ENCODE results near the gene ADD1.

Gene ADD1

DNA sequence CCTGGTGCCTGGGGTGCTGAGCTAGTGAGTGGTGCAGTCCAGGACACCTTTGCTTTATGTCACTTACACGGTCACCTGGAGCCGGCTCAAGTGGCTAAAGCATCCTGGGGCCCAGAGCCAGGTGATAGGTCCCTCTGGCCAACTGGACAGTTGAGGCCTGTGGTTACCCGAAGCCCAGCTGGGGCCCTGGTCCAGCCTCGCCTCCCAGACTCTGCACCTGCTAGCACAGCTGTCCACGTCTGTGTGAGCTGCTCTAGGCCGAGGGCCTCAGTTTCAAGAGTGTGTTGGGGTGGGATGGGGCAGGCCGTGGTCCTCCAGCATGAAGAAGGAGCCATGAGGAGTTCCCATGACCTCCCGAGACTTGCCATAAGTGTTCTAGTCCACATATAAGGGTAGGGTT lies 7.7 kb upstream of the ADD1 start:
- no peak for DNase-seq

DNA sequence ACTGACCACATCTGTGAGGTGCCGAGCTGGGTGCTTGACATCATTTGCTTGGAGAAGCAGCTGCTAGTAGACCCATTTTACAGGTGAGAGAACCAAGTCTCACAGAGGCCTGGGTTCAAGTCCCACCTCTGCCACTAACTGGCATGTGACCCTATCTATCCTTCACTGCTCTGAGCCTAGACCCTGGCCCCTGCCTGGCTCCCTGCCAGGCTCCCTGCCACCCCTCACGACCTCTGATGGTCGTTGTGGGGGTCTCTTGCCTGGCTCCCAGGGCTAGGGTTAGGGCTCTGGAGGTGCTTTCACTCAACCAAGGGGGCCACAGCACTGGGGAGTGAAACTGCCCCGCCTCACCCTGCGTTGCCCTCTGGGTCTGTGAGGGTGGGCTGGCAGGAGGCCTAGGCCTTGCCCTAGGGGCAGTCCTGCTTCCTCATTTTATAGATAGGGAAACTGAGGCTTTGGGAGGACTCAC lies 7.2 kb upstream of the ADD1 start:
- no peak for DNase-seq

DNA sequence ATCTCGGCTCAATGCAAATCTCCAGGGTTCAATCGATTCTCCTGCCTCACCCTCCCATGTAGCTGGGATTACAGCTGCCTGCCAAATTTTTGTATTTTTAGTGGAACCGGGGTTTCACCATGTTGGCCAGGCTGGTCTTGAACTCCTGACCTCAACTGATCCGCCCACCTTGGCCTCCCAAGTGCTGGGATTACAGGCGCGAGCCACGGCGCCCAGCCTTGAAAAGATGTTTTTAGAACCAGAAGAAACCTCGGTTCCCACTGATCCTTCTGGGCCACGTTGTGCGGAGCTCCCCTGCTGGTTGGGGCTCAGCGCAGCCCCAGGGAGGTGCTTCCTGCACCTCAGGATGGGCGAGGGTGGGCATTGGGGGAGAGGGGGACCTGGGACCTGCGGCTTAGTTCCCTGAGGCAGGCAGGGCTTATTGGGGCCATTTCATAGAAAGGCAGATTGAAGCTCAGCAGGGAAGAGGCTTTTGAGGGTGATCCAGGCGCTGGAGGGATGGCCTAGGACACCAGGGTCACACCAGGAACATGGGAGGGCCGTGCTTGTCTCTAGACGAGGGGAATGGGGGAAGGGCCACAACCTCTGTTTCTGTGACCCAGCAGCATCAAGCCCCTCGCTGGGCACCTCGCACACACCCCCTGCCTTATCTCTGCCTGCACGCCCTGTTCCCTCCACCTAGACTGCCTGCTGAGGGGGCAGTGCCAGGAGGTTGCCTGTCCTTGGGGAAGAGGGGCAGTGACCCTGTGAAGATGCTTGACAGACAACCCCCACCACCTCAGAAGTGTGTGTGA lies 6.3 kb upstream of the ADD1 start:
- DNase-seq = no peak

DNA sequence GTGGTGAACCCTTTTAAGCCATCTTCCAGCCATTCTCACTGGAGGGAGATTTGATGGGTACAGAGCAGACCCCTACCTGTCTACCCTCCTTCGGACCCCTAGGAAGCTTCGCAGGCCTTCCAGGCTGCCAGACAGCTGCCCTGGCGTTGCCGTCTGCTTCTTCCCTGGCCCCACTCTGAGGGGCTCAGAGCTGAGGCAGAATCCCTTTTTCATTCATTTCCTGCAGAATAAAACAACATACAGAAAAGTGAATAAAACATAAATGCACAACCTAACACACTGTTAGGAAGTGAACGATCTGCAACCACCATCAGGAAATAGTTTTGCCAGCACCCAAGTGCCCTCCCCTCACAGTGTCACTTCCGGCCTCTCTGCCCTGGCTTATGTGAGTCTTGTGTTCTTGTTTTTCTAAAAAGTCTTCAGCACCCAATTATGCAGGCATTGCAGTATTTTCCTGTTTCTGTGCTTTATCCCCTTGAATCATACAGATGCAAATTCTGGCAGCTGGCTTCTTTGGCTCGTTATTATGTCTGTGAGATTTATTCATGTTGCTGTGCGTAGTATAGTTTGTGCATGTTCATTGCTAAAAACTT lies 5.6 kb upstream of the ADD1 start:
- DNase-seq = peak; percentile 43

DNA sequence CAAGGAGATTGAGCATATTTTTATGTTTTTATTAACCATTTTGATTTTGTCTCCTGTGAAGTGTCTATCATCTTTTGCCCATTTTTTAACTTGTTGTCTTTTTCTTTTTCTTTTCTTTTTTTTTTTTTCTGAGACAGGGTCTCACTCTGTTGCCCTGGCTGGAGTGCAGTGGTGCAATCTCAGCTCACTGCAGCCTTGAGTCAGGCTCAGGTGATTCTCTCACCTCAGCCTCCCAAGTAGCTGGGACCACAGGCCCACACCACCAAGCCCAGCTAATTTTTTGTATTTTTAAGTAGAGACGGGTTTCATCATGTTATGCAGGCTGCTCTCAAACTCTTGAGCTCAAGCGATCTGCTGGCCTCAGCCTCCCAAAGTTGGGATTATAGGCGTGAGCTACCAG lies 4.6 kb upstream of the ADD1 start:
- no peak for DNase-seq

DNA sequence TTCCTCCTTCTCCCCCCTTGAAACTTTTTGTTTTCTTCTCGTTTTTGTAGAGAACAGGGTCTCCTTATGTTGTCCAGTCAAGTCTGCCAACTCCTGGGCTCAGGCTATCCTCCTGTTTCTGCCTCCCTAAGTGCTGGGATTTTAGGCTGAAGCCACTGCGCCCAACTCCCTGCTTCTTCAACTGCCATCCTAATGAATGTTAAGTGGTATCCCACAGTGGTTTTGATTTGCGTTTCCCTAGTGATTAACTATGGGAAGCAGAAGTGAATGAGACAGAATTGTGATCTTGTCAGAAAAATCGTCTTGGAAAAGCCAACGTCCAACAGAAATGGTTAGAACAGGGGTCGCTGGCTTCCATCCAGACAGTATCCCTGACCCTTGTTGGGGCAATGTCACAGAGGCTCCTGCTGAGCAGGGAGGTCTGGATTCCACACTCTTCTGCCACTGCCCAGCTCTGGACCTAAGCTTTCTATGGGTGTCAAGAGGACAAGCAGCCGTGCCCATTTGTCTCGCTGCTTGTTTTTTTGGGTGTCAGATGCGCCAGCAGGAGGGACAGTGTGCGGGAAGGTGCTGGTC lies 869 bp upstream of the ADD1 start:
- DNase-seq = no peak

DNA sequence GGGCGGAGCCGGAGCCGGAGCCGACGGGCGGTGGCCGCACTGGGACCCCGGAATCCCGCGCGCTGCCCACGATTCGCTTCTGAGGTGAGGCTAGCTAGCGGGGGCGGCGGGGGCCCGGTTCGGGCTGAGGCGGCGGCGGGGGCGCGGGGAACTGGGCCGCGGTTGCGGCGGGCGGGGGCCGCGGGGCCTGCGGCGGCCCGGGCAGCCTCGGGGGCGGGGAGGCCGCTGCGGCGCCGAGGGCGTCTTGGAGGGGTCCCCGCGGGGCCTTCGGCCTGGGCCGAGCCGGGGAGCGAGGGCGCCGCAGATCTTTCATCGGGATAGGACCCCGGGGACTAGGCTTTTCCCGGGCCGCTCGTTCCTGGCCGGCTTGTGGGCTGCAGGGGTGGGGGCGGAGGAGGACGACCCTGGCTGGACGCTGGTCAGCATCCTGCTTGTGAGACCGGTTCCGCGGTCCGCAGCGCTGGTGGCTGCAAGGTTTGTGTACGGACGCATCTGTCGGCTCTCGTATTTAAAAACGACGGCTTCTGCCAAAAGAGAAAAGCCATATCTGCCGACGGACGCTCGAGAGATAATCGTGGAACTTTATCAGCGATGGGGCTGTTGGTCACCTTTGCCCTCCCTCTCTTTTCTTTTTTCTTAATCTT lies 419 bp downstream of the ADD1 start:
- peak; percentile 39 for DNase-seq

DNA sequence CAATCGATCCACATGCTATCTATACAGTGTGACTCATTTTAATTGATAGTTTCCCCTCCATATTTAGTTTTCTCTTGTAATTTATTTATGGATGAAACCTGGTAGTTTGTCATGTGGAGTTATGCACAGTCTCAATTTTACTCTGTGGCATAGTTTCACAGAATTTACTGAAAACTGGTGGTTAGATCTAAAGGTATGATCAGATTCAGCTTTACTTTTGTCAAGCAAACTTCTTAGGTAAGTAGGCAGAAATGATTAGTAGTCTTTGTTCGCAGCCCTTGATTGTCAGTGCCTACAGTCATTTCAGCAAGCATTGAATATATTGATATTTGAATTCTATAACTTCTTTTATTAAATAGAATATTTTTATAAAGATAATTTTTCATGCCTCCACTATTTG lies 2.5 kb downstream of the ADD1 start:
- no peak for DNase-seq

DNA sequence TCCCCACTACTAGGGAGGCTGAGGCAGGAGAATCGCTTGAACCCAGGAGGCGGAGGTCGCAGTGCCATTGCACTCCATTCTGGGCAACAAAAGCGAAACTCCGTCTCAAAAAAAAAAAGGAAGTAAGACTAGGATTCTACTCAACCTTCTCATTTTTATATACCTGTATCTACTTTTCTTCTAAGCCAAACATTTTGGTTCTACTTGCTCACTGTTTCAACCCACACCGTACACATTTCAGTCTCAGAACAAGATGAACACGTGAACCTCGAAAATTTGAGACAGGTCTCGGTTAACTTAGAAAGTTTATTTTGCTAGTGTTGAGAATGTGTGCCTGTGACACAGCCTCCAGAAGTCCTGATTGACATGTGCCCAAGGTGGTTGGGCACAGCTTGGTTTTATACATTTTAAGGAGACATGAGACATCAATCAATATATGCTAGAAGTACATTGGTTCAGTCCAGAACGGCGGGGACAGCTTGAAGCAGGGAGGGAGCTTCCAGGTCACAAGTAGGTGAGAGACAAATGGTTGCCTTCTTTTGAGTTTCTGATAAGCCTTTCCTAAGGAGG lies 3.7 kb downstream of the ADD1 start:
- no peak for DNase-seq

DNA sequence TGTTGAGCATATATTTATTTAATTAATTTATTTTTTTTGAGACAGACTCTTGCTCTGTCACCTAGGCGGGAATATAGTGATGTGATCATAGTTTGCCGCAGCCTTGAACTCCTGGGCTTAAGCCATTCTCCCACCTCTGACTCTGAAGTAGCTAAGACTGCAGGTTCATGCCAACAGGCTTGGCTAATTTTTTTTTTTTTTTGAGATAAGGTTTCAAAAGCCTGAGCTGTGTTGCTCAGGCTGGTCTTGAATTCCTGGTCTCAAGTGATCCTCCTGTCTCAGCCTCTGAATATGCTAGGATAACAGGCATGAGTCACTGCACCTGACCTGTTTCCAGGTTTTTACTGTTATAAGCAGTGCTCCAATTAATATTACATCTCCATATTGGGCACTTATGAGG lies 4.8 kb downstream of the ADD1 start:
- no peak for DNase-seq

DNA sequence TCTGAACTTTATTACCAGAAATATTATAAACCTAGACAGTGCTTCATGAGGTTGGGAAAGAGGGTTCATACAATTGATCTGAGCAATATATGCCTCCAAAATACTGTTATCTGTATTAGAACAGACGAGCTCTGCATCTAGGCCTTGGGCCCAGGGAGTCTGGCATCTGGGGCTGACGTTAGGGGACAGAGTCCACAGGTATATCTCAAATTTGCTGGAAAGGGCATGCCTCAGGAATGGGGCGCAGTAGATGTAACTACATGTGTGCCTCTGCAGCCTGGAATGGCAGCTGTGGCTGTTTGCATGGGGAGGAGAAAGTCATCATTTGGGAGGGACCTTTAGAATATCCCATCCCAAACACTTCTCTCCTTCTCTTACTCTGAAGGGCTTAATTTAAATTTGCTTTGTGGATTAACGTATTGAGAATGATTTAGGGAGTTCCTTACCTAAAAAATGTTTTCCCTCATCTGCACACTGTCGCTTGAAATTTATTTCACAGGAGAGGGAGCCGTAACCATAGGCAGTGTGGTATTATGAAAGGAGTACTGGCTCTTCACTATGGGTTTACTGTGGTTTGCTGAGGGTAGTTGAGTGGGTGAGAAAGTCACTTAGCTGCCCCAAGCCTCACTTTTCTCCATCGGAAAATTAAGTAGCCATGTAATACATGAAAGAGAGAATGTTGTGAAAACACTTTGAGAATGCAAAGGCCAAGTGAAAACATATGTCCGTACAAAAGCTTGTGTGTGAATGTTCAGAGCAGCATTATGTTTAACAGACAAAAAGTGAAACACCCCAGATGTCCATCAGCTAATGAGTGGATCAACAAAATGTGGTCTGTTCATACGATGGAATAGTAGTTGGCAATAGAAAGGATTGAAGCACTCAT lies 5.9 kb downstream of the ADD1 start:
- no peak for DNase-seq

DNA sequence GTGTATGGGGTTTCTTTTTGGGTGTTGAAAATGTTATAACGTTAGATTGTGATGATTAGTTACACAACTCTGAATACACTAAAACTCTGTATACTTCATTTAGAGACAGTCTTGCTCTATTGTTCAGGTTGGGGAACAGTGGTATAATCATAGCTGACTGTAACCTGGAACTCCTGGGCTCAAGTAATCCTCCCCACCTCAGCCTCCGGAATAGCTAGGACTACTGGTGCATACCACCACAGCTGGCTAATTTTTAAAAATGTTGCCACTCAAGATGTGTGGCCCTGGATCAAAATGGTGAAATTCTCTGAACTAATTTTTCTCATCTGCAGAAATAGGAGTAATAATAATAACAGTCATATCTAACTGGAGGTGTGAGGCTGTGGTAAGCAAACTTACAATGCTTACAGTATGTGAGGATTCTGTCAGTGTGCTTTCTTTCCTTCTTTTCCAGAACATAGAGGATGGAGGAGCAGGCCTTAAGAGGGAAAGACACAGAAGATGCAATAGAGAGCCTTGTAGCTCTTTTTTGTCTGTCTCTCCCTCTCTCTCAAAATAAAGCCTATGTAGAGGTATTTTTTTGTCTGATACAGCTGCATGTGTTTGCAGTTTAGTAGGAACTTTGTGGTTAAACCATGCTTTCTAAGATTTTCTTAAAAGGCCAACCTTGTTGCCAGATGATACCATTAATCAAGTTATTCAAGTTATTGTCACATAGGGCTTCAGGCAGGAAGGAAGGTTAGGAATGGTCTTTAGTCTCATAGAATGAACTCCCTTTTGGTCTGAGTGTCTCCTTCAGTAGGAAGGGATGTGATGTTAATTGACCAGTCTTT lies 7.5 kb downstream of the ADD1 start:
- DNase-seq = no peak

DNA sequence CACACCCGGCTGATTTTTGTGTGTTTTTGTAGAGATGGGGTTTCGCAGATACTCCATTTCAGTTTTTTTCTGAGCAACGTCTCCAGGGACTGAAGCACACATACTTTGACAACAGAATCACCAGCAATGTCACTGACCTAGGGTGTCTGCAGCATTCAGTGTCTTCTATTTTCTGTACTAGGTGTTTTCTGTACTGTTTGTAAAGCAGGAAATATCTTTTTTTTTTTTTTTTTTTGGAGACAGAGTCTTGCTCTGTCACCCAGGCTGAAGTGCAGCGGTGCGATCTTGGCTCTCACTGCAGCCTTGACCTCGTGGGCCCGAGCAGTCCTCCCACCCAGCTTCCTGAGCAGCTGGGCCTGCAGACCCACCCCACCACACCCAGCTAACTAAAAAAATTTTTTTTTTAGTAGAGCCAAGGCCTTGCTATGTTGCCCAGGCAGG lies 8.9 kb downstream of the ADD1 start:
- no peak for DNase-seq

DNA sequence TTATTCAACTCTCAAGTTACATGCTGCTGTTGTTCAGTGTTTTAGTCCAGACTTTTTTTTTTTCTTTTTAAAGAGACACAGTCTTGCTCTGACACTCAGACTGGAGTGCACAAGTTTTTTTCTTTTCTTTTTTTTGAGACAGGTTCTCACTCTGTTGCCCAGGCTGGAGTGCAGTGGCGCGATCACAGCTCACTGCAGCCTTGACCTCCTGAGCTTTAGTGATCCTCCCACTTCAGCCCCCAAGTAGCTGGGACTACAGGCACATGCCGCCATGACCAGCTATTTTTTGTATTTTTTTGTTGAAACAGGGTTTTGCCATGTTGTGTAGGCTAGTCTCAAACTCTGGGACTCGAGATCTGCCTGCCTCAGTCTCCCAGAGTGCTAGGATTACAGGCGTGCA lies 11.9 kb downstream of the ADD1 start:
- no peak for DNase-seq

DNA sequence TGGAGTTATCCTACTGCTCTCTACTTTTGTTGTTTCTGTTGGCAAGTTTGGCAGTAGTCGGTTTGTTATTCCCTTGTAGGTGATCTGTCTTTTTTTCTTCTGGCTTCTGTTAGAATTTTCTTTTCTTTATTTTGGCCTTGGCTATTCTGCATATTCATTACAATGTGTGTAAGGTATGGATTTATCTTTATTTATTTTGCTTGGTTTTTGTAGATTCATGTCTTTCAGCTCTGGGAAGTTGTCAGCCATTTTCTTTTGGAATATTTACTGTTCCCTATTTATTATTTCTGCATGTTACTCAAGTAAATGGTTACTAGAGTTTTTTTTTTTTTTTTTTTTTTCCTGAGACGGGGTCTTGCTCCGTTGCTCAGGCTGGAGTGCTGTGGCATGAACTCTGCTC lies 12.6 kb downstream of the ADD1 start:
- DNase-seq = no peak

DNA sequence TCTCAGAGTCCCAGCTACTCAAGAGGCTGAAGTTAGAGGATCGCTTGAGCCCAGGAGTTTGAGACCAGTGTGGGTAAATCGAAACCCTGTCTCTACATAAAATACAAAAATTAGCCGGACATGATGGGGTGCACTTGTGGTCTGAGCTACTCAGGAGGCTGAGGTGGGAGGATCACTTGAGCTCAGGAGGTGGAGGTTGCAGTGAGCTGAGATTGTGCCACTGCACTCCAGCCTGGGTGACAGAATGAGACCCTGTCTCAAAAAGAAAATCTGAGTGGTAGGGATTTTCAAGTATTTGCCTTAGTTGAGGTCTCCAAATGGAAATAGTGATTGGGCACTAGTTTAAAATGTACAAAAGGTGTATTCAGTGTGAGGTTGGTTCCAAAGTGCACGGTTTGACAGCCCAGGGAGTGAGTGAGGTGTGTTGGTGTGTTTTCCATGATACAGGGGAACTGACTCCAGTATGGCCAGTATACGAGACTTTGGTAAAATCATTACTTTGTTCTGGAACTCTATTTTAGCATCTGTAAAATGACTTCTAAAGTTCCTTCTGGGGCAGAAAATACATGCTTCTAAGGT lies 13.8 kb downstream of the ADD1 start:
- DNase-seq = no peak

DNA sequence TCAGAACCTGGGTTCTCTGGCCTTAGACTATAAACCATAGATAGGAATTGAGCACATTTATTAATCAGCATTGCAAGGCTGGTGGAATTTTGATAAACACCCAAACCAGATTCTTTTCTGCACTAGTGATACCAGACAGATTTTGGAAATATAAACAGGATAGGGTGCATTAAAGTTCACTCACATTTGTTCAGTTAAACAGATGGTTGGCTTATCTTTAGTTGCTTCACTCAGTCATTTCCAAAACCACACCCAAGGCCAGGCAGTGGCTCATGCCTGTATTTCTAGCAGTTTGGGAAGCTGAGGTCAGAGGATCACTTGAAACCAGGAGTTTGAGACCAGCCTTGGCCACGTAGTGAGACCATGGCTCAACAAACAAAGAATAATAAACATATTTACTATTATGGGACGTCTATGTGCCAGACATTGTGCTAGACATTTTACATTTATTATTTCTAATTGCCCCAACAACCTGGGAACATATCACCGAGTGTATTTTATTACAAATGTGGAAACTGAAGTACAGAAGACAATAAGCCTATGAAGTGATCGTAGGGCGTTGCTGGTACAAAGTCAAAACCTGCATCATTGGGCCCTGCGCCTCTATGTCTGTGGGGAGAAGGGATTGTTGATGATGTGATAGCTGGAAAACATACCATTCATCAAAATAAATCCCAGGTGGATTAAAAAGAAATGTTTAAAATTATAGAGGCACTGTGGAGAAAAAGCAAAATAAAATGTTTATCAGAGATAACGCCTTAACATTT lies 15.0 kb downstream of the ADD1 start:
- DNase-seq = no peak

DNA sequence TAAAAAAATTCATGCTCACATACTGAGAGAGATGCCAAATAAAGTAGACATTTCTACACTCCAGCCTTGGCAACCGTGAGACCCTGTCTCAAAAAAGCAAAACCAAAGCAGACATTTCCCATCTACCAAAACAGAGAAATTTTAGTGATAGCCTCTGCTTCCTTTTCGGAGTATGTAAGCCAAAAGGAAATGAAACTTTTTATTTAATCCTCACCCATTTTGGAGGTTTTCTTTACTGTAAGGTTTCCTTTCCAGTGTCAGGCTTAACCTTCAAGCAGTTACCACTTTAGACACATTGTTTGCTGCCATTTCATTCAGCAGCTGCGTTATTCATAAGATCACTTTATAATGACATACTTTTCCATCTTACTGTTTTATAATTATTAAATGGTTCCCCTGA lies 15.9 kb downstream of the ADD1 start:
- DNase-seq = no peak

DNA sequence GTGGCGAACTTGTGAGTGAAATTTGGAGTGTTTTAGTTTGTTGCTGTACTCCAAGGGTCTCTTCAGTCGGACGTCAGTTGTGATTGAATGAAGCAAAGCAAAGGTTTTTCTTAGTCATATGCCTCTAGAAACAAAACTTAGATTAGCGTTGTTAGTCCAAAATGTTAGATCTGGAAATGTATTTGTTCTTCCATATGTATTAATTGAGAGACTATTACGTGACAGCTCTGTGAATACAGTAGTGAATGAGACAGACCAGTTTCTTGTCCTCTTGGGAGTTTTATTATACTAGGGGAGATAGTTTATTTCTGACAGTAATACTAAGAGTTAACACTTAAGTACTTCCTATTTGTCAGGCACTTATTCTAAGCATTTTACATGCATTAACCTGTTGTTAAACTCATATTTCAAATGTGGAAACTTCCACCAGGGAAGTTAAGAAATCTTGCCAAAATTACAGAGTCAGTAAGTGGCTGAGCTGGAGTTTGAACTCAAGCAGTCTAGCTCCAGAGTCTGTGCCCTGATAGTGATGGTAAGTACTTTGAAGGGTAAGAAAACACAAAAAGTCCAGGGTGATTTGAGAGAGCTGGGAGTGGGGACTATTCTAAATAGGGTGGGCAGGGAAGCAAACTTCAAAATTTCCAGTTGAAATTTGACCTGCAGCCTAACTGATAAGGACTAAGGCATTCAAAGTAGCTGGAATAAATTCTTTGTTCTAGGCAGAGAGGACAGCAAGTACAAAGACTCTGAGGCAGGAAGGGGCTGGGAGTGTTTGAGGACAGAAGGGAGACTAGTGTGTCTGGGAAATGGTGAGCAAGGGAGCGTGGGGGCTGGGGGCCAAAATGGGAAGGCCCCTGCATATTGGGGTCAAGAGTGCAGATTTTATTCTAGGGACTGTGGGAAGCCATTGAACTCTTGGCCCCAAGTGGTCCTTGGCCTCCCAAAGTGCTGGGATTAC lies 17.0 kb downstream of the ADD1 start:
- DNase-seq = no peak

Measured in EL (cell line).